GM12801 (cell line): ENCODE results near the gene CLNK.

Source experiments
- CTCF ChIP-seq: IDR thresholded peaks from one replicate; pipeline ENCODE4 v1.5.1; 2011; ENCODE audit warnings: control low read depth; ENCODE audit not compliant: insufficient read length; ENCODE audit errors: extremely low read depth

CLNK gene

DNA sequence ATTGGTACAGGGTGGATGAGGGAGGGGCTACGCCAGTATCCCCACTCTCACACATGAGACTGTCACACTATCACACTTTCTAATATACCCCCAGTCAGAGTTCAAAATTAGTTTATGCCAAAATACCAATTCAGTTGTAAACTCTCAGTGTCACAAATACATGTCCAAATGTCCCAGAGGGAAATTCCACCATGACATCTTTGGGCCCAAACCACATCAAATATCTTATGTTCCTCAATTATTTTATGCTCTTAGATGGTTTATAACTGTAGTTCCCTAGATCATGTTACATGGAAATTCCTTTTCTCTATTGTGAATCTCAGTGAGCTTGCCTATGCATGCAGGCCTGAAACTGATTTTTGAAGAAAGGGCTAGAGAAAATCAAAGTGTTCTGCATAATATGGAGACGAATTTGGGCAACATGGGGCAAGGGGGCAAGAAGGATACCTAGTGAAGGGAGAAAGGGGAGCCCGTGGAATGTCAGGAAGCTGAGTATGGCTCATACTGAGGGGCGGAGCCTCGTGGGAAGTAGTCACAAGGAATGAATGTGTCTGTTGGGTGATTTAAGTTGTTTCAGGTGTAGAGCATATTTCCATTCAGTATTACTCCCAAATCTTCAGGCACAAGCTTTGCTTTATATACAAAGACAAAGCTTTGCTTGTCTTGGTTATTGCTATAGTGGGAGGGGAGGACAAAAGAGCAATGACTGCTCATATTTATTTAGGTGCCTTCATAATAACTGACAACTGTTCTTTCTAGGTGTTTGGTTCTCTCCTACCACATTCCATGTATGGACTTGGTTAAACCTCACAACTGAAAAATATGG, 40.8 kb downstream of the CLNK start:
- no peak for TF ChIP-seq CTCF

DNA sequence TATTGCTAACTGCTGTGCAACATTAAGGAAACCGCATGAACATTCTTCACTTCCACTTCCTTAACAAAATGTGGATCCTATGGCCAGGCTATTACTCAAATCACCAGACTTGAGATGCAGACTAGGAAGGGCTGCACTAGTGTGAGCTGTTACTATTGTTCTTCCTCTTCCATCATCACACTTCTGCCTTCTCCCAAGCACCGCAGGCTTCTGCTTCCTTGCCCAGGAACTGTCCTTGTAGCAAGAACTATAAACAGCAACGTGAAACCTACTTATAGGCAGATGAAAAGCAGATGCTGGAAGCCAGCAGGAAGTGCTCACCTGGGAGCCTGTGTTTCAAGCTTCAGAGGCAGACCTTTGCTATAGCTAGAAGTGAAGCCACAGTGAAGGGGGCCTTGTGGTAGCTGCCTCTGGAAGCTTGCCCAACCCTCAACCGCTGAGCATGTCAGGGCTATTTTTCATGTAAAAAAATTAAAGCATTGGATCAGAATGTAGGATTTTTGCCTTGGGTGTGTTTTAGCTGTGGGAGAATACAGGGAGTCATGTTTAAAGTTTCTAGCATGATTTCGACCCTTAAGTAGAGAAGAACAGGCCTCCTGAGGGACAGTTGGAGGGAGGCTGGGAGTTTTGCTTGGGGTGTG, 43.9 kb downstream of the CLNK start:
- TF ChIP-seq CTCF, result no peak

DNA sequence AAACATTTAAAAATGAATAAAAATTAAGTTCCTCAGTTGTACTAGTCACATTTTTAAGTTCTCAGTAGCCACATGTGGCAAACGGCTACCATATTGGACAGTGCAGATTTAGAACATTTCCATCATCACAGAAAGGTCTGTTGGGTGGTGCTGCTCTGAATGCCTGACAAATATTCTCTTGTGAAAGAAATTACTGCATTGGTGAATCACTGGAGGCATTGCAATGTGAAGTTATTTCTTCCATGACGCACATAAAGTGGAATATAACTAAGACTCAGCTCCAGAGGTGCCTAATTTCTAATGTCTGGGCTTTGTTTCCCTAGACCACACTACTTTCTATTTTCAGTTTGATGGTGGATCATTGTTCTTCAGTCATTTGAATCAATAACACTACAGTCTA, 44.9 kb downstream of the CLNK start:
- TF ChIP-seq CTCF, result no peak

- no peak for TF ChIP-seq CTCF
Observed at GRCh38 chr4:10639100-10639499, 45.5 kb downstream of the CLNK start.

DNA sequence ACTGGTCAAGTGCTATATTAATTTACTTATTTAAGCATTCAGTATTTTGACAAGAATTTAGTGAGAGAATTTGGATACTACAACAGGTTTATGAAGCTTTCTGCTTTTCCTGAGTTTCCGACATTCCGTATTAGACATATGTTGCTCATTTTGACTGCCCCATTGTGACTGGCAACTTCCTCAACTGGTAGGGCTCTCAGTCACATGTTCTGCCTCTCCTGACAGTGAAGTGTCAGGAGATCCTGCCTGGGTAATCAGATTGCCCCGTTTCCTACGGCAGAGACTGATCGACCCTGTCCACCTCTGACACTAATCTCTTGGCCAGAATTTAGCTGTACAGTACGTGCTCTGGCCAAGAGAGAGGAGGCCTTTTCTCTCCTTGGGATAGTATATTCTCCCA, 49.5 kb downstream of the CLNK start:
- TF ChIP-seq CTCF, result no peak

DNA sequence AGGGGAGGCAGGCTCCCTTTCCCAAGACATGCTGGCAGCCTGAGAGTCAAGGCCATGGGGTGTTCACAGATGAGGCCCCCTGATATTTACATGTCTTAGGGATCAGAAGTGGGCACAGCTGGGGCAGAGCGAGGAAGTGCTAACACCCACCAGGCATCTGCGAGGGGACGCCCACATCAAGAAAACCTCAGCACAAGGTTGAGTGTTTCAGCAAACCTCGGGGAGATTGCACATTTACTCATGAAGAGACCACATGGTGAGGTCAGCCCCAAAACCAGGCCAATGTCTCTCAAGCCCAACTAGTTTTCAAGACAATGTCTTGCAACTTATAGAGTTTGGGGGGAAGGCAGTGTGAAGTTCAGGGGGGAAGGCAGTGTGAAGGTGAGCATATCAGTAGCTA, 55.2 kb downstream of the CLNK start:
- no peak for TF ChIP-seq CTCF

- no peak for TF ChIP-seq CTCF
Observed at GRCh38 chr4:10625131-10625530, 59.4 kb downstream of the CLNK start.
